IPS-20b (cell line): ENCODE measurements around the gene POR.
"Not testable (repeated sequence)": the region's sequence is repeated elsewhere in the genome, so short reads cannot be mapped to it uniquely, and the experiment has no call there.

Source experiments
- H3K27ac ChIP-seq: one replicate; pipeline ENCODE4 v1.5.1; 2013; ENCODE audit warnings: low read length
- H3K27me3 ChIP-seq: 2 replicates; pipeline ENCODE4 v1.6.1; 2013; ENCODE audit warnings: mild to moderate bottlenecking, low read length, inconsistent platforms; ENCODE audit not compliant: insufficient read depth
- H3K36me3 ChIP-seq: 2 replicates; pipeline ENCODE4 v1.6.1; 2013; ENCODE audit warnings: low read depth, mild to moderate bottlenecking, inconsistent platforms, low read length, moderate library complexity; ENCODE audit not compliant: insufficient read depth
- H3K4me1 ChIP-seq: 2 replicates; pipeline ENCODE4 v1.6.1; 2013; ENCODE audit warnings: mild to moderate bottlenecking, control low read depth, inconsistent platforms, low read length, moderate library complexity; ENCODE audit not compliant: insufficient read depth
- H3K4me3 ChIP-seq: 2 replicates; pipeline ENCODE4 v1.5.1; 2013; ENCODE audit warnings: mild to moderate bottlenecking, low read length, inconsistent platforms
- H3K9ac ChIP-seq: 2 replicates; pipeline ENCODE4 v1.6.1; 2013; ENCODE audit warnings: low read depth, mild to moderate bottlenecking, inconsistent platforms, low read length, moderate library complexity
- H3K9me3 ChIP-seq: 2 replicates; pipeline ENCODE4 v1.6.1; 2013; ENCODE audit warnings: mild to moderate bottlenecking, low read depth, low read length, inconsistent platforms; ENCODE audit not compliant: insufficient read depth

The POR gene

GRCh38 chr7:75907668-75908039, 7.3 kb upstream of the POR start:
- H3K27ac ChIP-seq, H3K4me3 ChIP-seq, H3K9me3 ChIP-seq, H3K36me3 ChIP-seq, H3K27me3 ChIP-seq, H3K9ac ChIP-seq, H3K4me1 ChIP-seq: not testable (repeated sequence)

GRCh38 chr7:75909521-75910132, 5.3 kb upstream of the POR start:
- no peak overlapping the region for H3K4me3 ChIP-seq
- peaks cover 3% of the 10 kb centered on the region; the same call in 1 of the 2 replicates for H3K4me1 ChIP-seq
- no peak overlapping the region for H3K27ac ChIP-seq
- no peak overlapping the region for H3K9ac ChIP-seq
- no peaks in the 10 kb centered on the region for H3K9me3 ChIP-seq
- H3K36me3 ChIP-seq = no peaks in the 10 kb centered on the region
- H3K27me3 ChIP-seq = no peaks in the 10 kb centered on the region

- H3K4me3 ChIP-seq, H3K9me3 ChIP-seq, H3K27ac ChIP-seq, H3K4me1 ChIP-seq, H3K27me3 ChIP-seq, H3K36me3 ChIP-seq, H3K9ac ChIP-seq: not testable (repeated sequence)
Observed at GRCh38 chr7:75911186-75911585, 3.8 kb upstream of the POR start.

GRCh38 chr7:75913437-75913836, 1.5 kb upstream of the POR start:
- Histone ChIP-seq H3K9me3 (no peaks in the 10 kb centered on the region), H3K27me3 (no peaks in the 10 kb centered on the region), H3K4me3 (no peak overlapping the region), H3K4me1 (peaks cover 6% of the 10 kb centered on the region; the same call in 1 of the 2 replicates), H3K27ac (no peak overlapping the region), H3K9ac (no peak overlapping the region), H3K36me3 (no peaks in the 10 kb centered on the region)

GRCh38 chr7:75914169-75914654, 743 bp upstream of the POR start:
- H3K27ac ChIP-seq = peak overlapping the region; percentile 76
- no peaks in the 10 kb centered on the region for H3K9me3 ChIP-seq
- H3K27me3 ChIP-seq = no peaks in the 10 kb centered on the region
- H3K36me3 ChIP-seq = no peaks in the 10 kb centered on the region
- peak overlapping the region; percentile 90 for H3K4me3 ChIP-seq
- H3K9ac ChIP-seq = peak overlapping the region; percentile 85; the same call in 1 of the 2 replicates
- peaks cover 6% of the 10 kb centered on the region; the same call in 1 of the 2 replicates for H3K4me1 ChIP-seq

GRCh38 chr7:75915416-75916156, 631 bp downstream of the POR start:
- H3K36me3 ChIP-seq = no peaks in the 10 kb centered on the region
- H3K27ac ChIP-seq = no peak overlapping the region
- H3K4me3 ChIP-seq = peak overlapping the region; percentile 87
- H3K27me3 ChIP-seq = no peaks in the 10 kb centered on the region
- H3K4me1 ChIP-seq = peaks cover 6% of the 10 kb centered on the region; the same call in 1 of the 2 replicates
- H3K9ac ChIP-seq = peak overlapping the region; percentile 79; the same call in 1 of the 2 replicates
- no peaks in the 10 kb centered on the region for H3K9me3 ChIP-seq

- peaks cover 6% of the 10 kb centered on the region; the same call in 1 of the 2 replicates for H3K4me1 ChIP-seq
- no peaks in the 10 kb centered on the region for H3K36me3 ChIP-seq
- H3K27me3 ChIP-seq = no peaks in the 10 kb centered on the region
- H3K27ac ChIP-seq = no peak overlapping the region
- peak overlapping the region; percentile 79 for H3K9ac ChIP-seq
- H3K9me3 ChIP-seq = no peaks in the 10 kb centered on the region
- H3K4me3 ChIP-seq = peak overlapping the region; percentile 87
Observed at GRCh38 chr7:75916259-75916658, 1.3 kb downstream of the POR start.

- Histone ChIP-seq H3K27ac (no peak overlapping the region), H3K4me1 (peaks cover 6% of the 10 kb centered on the region; the same call in 1 of the 2 replicates), H3K4me3 (peak overlapping the region; percentile 87; the same call in 1 of the 2 replicates), H3K36me3 (no peaks in the 10 kb centered on the region), H3K9ac (no peak overlapping the region), H3K9me3 (no peaks in the 10 kb centered on the region), H3K27me3 (no peaks in the 10 kb centered on the region)
Observed at GRCh38 chr7:75916685-75917634, 2.0 kb downstream of the POR start.

- H3K27me3 ChIP-seq = no peaks in the 10 kb centered on the region
- no peak overlapping the region for H3K9ac ChIP-seq
- H3K4me1 ChIP-seq = peaks cover 6% of the 10 kb centered on the region; the same call in 1 of the 2 replicates
- H3K9me3 ChIP-seq = no peaks in the 10 kb centered on the region
- no peak overlapping the region for H3K4me3 ChIP-seq
- H3K27ac ChIP-seq = no peak overlapping the region
- H3K36me3 ChIP-seq = 0 out of 2 replicates have a peak, but pooled peaks cover 3% of the 10 kb centered on the region
Observed at GRCh38 chr7:75920431-75921161, 5.6 kb downstream of the POR start.

- Histone ChIP-seq H3K27ac (no peak overlapping the region), H3K9me3 (no peaks in the 10 kb centered on the region), H3K4me3 (no peak overlapping the region), H3K4me1 (peaks cover 1% of the 10 kb centered on the region; the same call in 1 of the 2 replicates), H3K9ac (no peak overlapping the region), H3K27me3 (no peaks in the 10 kb centered on the region), H3K36me3 (0 out of 2 replicates have a peak, but pooled peaks cover 3% of the 10 kb centered on the region)
Observed at GRCh38 chr7:75921479-75921878, 6.5 kb downstream of the POR start.
